ENCODE results near the gene MYL4. TPM values are rescaled to one million over a fixed set of nuclear protein-coding genes. Genes with fewer than 3 reads are reported as not detected.
A peak's percentile ranks its signal among the peaks of the same experiment; 100 is the strongest.

MYL4 gene
- total and polyA plus RNA-seq, 8 donors: 0.20 to 5.7 (median 1.7) TPM; not detected in 3

DNA sequence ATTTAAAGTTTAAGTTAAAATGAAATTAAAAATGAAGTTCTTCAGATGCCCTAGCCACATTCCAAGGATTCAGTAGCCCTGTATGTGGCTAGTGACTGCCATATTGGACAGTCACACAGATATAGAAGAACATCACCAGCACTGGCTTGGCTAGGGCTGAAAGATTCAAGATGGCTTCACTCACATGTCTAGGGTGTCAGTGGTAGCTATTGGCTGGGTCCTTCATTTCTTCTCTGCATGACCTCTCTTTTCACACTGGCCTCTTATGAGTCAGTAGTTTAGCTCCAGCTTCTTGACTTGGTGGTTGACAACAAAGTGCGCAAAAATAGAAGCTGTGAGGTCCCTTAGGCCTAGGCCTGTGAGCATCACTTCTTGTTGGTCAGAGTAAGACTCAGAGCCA lies 18.4 kb upstream of the MYL4 start:
- no peak for DNase-seq
- 98 to 100% (median 100%) methylated on average over 1 of the region's 1 CpG for WGBS, 5 donors
- no peak for TF ChIP-seq EP300 (IDR thresholded peaks at IDR 0.05)
- TF ChIP-seq POLR2A (IDR thresholded peaks at IDR 0.05): no peak
- TF ChIP-seq POLR2AphosphoS5 (IDR thresholded peaks at IDR 0.05): no peak
- TF ChIP-seq, protein P1, sequence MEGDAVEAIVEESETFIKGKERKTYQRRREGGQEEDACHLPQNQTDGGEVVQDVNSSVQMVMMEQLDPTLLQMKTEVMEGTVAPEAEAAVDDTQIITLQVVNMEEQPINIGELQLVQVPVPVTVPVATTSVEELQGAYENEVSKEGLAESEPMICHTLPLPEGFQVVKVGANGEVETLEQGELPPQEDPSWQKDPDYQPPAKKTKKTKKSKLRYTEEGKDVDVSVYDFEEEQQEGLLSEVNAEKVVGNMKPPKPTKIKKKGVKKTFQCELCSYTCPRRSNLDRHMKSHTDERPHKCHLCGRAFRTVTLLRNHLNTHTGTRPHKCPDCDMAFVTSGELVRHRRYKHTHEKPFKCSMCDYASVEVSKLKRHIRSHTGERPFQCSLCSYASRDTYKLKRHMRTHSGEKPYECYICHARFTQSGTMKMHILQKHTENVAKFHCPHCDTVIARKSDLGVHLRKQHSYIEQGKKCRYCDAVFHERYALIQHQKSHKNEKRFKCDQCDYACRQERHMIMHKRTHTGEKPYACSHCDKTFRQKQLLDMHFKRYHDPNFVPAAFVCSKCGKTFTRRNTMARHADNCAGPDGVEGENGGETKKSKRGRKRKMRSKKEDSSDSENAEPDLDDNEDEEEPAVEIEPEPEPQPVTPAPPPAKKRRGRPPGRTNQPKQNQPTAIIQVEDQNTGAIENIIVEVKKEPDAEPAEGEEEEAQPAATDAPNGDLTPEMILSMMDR (IDR thresholded peaks at IDR 0.05): no peak
- intact Hi-C loops (cut with DNase I; ENCODE audit: low total_unique reads): no loop called here
- peak overlapping the region in 2 of 5 donors; percentile 91 to 94 for H3K27ac ChIP-seq
- H3K4me3 ChIP-seq: no peak overlapping the region
- H3K36me3 ChIP-seq: no peaks in the 10 kb centered on the region
- no peaks in the 10 kb centered on the region for H3K9me3 ChIP-seq
- H3K27me3 ChIP-seq: no peaks in the 10 kb centered on the region
- H3K4me1 ChIP-seq: peaks cover 23 to 34% (median 28%) of the 10 kb centered on the region in 4 donors

DNA sequence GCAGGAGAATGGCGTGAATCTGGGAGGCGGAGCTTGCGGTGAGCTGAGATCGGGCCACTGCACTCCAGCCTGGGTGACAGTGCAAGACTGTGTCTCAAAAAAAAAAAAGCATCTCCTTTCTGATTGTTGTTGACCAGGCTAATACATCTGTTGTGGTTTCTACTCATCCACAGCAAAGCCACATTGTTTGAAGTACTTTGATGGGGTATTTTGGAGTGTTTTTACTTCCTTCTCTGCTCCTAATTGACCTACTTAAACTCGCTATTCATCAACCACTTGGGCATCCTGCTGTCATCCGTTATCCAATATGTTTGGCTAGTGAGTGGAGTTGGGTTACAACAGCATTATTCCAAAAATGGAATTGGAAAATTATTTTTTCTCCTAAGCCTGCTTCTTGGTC lies 16.6 kb upstream of the MYL4 start:
- TF ChIP-seq EP300 (IDR thresholded peaks at IDR 0.05): no peak
- no peak for TF ChIP-seq POLR2A (IDR thresholded peaks at IDR 0.05)
- TF ChIP-seq, protein P1 (IDR thresholded peaks at IDR 0.05): no peak
- TF ChIP-seq POLR2AphosphoS5 (IDR thresholded peaks at IDR 0.05): no peak
- DNase-seq: no peak
- intact Hi-C loops (cut with DNase I; ENCODE audit: low total_unique reads): no loop called here
- Histone ChIP-seq H3K9me3 (no peaks in the 10 kb centered on the region), H3K4me3 (no peak overlapping the region), H3K27ac (no peak overlapping the region), H3K36me3 (no peaks in the 10 kb centered on the region), H3K4me1 (peaks cover 7 to 16% (median 12%) of the 10 kb centered on the region in 4 donors), H3K27me3 (no peaks in the 10 kb centered on the region)
- 62 to 82% (median 76%) methylated on average over 6 of the region's 6 CpGs for WGBS, 5 donors

- no peaks in the 10 kb centered on the region for H3K9me3 ChIP-seq
- no peaks in the 10 kb centered on the region for H3K27me3 ChIP-seq
- 90 to 99% (median 97%) methylated on average over 4 of the region's 4 CpGs for WGBS, 5 donors
- no peak overlapping the region for H3K4me3 ChIP-seq
- intact Hi-C loops (cut with DNase I; ENCODE audit: low total_unique reads): no loop called here
- peaks cover 5 to 8% (median 7%) of the 10 kb centered on the region in 4 donors for H3K4me1 ChIP-seq
- no peak for DNase-seq
- no peak overlapping the region for H3K27ac ChIP-seq
- TF ChIP-seq POLR2A (IDR thresholded peaks at IDR 0.05) (no peak), EP300 (IDR thresholded peaks at IDR 0.05) (no peak), POLR2AphosphoS5 (IDR thresholded peaks at IDR 0.05) (no peak)
- TF ChIP-seq, protein P1 (IDR thresholded peaks at IDR 0.05): no peak
- H3K36me3 ChIP-seq: no peaks in the 10 kb centered on the region
These were observed 15.1 kb upstream of the MYL4 start for GRCh38 chr17:47193931-47194511.

GRCh38 chr17:47197821-47198220 lies 11.3 kb upstream of the MYL4 start:
- Histone ChIP-seq H3K4me3 (no peak overlapping the region), H3K4me1 (no peaks in the 10 kb centered on the region), H3K27me3 (no peaks in the 10 kb centered on the region), H3K9me3 (no peaks in the 10 kb centered on the region), H3K27ac (no peak overlapping the region), H3K36me3 (no peaks in the 10 kb centered on the region)
- no peak for DNase-seq
- intact Hi-C loops (cut with DNase I; ENCODE audit: low total_unique reads): no loop called here
- TF ChIP-seq POLR2A (IDR thresholded peaks at IDR 0.05) (no peak), POLR2AphosphoS5 (IDR thresholded peaks at IDR 0.05) (no peak), EP300 (IDR thresholded peaks at IDR 0.05) (no peak)
- TF ChIP-seq, protein P1 (IDR thresholded peaks at IDR 0.05): no peak

Measured in stomach (tissue), 9 donors.